SK-N-SH (cell line): ENCODE measurements around the gene ICA1.

Experiments
- GATA2 ChIP-seq: sonication (generic); formaldehyde crosslinking; IDR thresholded peaks from 2 replicates; pipeline ENCODE4 v1.5.0; 2020; ENCODE audit warnings: mild to moderate bottlenecking, missing genetic modification reagents
- MAX ChIP-seq: IDR thresholded peaks from 2 replicates; pipeline ENCODE4 v1.4.0; 2012; ENCODE audit warnings: low read depth
- PBX3 ChIP-seq: IDR thresholded peaks from 2 replicates; pipeline ENCODE4; 2012
- TF ChIP-seq, protein P1 (sequence below): fragments of 200-600 bp; sonication (generic); IDR thresholded peaks from 2 replicates; pipeline ENCODE4 v1.6.1; 2017; ENCODE audit warnings: antibody characterized with exemption, mild to moderate bottlenecking, moderate library complexity

DNA sequence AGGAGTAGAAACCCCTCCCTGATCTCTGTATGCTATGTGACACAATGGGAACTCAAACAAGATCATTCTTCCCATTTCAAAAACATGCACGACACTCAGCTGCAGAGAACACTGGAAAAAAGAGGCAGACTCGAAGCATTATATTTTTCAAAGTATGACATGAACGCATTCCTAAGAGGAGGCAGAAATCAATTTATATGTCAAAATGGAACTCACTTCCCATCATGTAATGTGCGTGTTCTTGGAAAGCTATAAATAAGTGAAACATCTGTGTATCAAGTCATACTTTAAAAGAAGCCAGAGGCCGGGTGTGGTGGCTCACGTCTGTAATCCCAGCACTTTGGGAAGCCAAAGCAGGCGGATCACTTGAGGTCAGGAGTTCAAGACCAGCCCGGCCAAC, 142.7 kb downstream of the ICA1 start:
- TF ChIP-seq PBX3 (no peak), MAX (no peak), GATA2 (no peak)
- TF ChIP-seq, protein P1, sequence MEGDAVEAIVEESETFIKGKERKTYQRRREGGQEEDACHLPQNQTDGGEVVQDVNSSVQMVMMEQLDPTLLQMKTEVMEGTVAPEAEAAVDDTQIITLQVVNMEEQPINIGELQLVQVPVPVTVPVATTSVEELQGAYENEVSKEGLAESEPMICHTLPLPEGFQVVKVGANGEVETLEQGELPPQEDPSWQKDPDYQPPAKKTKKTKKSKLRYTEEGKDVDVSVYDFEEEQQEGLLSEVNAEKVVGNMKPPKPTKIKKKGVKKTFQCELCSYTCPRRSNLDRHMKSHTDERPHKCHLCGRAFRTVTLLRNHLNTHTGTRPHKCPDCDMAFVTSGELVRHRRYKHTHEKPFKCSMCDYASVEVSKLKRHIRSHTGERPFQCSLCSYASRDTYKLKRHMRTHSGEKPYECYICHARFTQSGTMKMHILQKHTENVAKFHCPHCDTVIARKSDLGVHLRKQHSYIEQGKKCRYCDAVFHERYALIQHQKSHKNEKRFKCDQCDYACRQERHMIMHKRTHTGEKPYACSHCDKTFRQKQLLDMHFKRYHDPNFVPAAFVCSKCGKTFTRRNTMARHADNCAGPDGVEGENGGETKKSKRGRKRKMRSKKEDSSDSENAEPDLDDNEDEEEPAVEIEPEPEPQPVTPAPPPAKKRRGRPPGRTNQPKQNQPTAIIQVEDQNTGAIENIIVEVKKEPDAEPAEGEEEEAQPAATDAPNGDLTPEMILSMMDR: no peak
